OCI-LY7 (cell line): Measurements from ENCODE around the gene SPATS1. TPM values are rescaled to one million over a fixed set of nuclear protein-coding genes. Genes with fewer than 3 reads are reported as not detected.

Source experiments
- BruUV-seq: library from RNA; stranded (reverse); fragments of 400-500 nt; replicated peaks from 2 replicates; lab custom pipeline; 2021; lab: Mats Ljungman, UMichigan
- CTCF ChIA-PET: fragments of 300-600 bp; sonication (Branson Sonifier 250); formaldehyde crosslinking; loops from one replicate; lab custom pipeline; 2022; ENCODE audit warnings: antibody characterized with exemption; ENCODE audit not compliant: unreplicated experiment; lab: Charles Lee
- POLR2A ChIA-PET: fragments of 300-600 bp; sonication (Branson Sonifier 250); formaldehyde crosslinking; loops from one replicate; lab custom pipeline; 2022; ENCODE audit warnings: antibody characterized with exemption; lab: Charles Lee
- DNase-seq: peaks from one replicate; pipeline ENCODE4 v3.0.0-alpha.2; 2015; ENCODE audit warnings: low spot score
- H2AFZ ChIP-seq: fragments of 200-600 bp; sonication (generic), shearing (Covaris generic); 2 replicates; pipeline ENCODE4 v1.6.1; 2014; ENCODE audit warnings: mild to moderate bottlenecking, antibody characterized with exemption, low read length, moderate library complexity
- H3K27ac ChIP-seq: fragments of 200-600 bp; sonication (generic); 2 replicates; pipeline ENCODE4 v1.5.1; 2014; ENCODE audit warnings: mixed run types, low read depth, mild to moderate bottlenecking, moderate library complexity, low read length, inconsistent platforms; ENCODE audit not compliant: poor library complexity, severe bottlenecking
- H3K36me3 ChIP-seq: fragments of 200-600 bp; sonication (generic); 2 replicates; pipeline ENCODE4 v1.6.1; 2014; ENCODE audit warnings: mild to moderate bottlenecking, antibody characterized with exemption, low read length, moderate library complexity, mixed read lengths; ENCODE audit not compliant: insufficient read depth
- H3K4me1 ChIP-seq: fragments of 200-600 bp; sonication (generic); 2 replicates; pipeline ENCODE4 v1.5.1; 2014; ENCODE audit warnings: mild to moderate bottlenecking, low read length; ENCODE audit not compliant: insufficient read depth, poor library complexity, severe bottlenecking
- H3K4me2 ChIP-seq: fragments of 200-600 bp; sonication (generic); 2 replicates; pipeline ENCODE4 v1.6.1; 2014; ENCODE audit warnings: mild to moderate bottlenecking, low read length
- H3K4me3 ChIP-seq: fragments of 200-600 bp; sonication (generic); 2 replicates; pipeline ENCODE4 v1.5.1; 2014; ENCODE audit warnings: mild to moderate bottlenecking, low read depth, low read length; ENCODE audit not compliant: poor library complexity, severe bottlenecking
- H3K79me2 ChIP-seq: fragments of 200-600 bp; sonication (generic); 2 replicates; pipeline ENCODE4 v1.6.1; 2016; ENCODE audit warnings: low read depth, mild to moderate bottlenecking, low read length, moderate library complexity, mixed read lengths; ENCODE audit not compliant: insufficient read depth
- H3K9me2 ChIP-seq: fragments of 200-600 bp; sonication (generic); 2 replicates; pipeline ENCODE4 v1.6.1; 2016; ENCODE audit warnings: mild to moderate bottlenecking, low read length, mixed read lengths; ENCODE audit not compliant: insufficient read depth
- H3K9me3 ChIP-seq: fragments of 200-600 bp; sonication (generic); 2 replicates; pipeline ENCODE4 v1.6.1; 2014; ENCODE audit warnings: mild to moderate bottlenecking, mixed run types, low read length, mixed read lengths
- H4K20me1 ChIP-seq: fragments of 200-600 bp; sonication (generic); 2 replicates; pipeline ENCODE4 v1.6.1; 2014; ENCODE audit warnings: mild to moderate bottlenecking, antibody characterized with exemption, low read length, moderate library complexity, mixed read lengths; ENCODE audit not compliant: insufficient read depth
- CTCF ChIP-seq: fragments of 200-600 bp; sonication (generic); conservative IDR thresholded peaks from 2 replicates; pipeline ENCODE4 v1.5.1; 2014; ENCODE audit warnings: mild to moderate bottlenecking, antibody characterized with exemption, low read length, moderate library complexity, mixed read lengths
- EZH2phosphoT487 ChIP-seq: fragments of 200-600 bp; sonication (generic); IDR thresholded peaks from 2 replicates; pipeline ENCODE4 v1.6.1; 2018; ENCODE audit warnings: low read depth, borderline replicate concordance, mild to moderate bottlenecking, mixed run types, antibody characterized with exemption, low read length, moderate library complexity, mixed read lengths
- intact Hi-C: fragments of 100-400 bp; cut with micrococcal nuclease; formaldehyde crosslinking; loops from one replicate; pipeline ENCODE4 v1.10.0; 2022; ENCODE audit not compliant: unreplicated experiment
- total RNA-seq, 2 experiments: library from RNA; depleted of rRNA in 1 of 2; stranded (reverse); fragments of >200 nt in 1 of 2; shearing (Covaris generic) in 1 of 2; gene quantifications; 2 replicates each; pipeline ENCODE4 v1.2.3, GENCODE V29; 2014 to 2022

The SPATS1 gene
- total RNA-seq, 2 experiments from 2014 or later: not detected

GRCh38 chr6:44311304-44311703, 31.1 kb upstream of the SPATS1 start:
- ChIA-PET CTCF (no interaction called here), POLR2A (interaction anchor here (0.5 to 1.0 kb wide), 2 partner anchors 15 to 42 kb away, joined by 4 to 5 read pairs; no protein-coding TSS in a partner anchor)
- no TSS peak for BruUV-seq
- Histone ChIP-seq H3K79me2 (peaks cover 11% of the 10 kb centered on the region; the same call in 1 of the 2 replicates), H3K36me3 (peaks cover 47% of the 10 kb centered on the region), H2AFZ (no peak overlapping the region), H3K27ac (no peak overlapping the region), H3K4me3 (no peak overlapping the region), H3K4me2 (no peak overlapping the region), H3K9me3 (no peaks in the 10 kb centered on the region), H3K9me2 (no peaks in the 10 kb centered on the region), H3K4me1 (peaks cover 10% of the 10 kb centered on the region), H4K20me1 (no peaks in the 10 kb centered on the region)
- TF ChIP-seq CTCF (no peak), EZH2phosphoT487 (no peak)
- DNase-seq: no peak
- intact Hi-C loops: no loop called here

- no peak overlapping the region for H2AFZ ChIP-seq
- intact Hi-C loops: no loop called here
Observed at GRCh38 chr6:44311767-44312166, 30.7 kb upstream of the SPATS1 start.

More at GRCh38 chr6:44311767-44312166, 30.7 kb upstream of the SPATS1 start:
- Histone ChIP-seq H3K4me3 (peak overlapping the region; percentile 80), H3K4me2 (peak overlapping the region; percentile 84), H3K9me3 (no peaks in the 10 kb centered on the region), H3K9me2 (no peaks in the 10 kb centered on the region), H3K36me3 (peaks cover 44% of the 10 kb centered on the region), H3K79me2 (peaks cover 11% of the 10 kb centered on the region; the same call in 1 of the 2 replicates), H3K4me1 (peaks cover 10% of the 10 kb centered on the region), H3K27ac (no peak overlapping the region), H4K20me1 (no peaks in the 10 kb centered on the region)
- DNase-seq: no peak
- POLR2A ChIA-PET: interaction anchor here (0.5 to 1.0 kb wide), 2 partner anchors 14 to 42 kb away, joined by 4 to 5 read pairs; no protein-coding TSS in a partner anchor
- no TSS peak for BruUV-seq
- CTCF ChIA-PET: no interaction called here
- no peak for TF ChIP-seq EZH2phosphoT487
- TF ChIP-seq CTCF: no peak
